GM18502 (cell line): ENCODE results near the gene KIAA0232.
A peak's percentile ranks its signal among the peaks of the same experiment; 100 is the strongest.

Source experiments
- ATAC-seq: cut with Tn5 transposase; IDR thresholded peaks from one replicate; pipeline ENCODE4 v1.9.1; 2021; ENCODE audit warnings: mild to moderate bottlenecking; ENCODE audit not compliant: unreplicated experiment, poor library complexity

The KIAA0232 gene, protein sequence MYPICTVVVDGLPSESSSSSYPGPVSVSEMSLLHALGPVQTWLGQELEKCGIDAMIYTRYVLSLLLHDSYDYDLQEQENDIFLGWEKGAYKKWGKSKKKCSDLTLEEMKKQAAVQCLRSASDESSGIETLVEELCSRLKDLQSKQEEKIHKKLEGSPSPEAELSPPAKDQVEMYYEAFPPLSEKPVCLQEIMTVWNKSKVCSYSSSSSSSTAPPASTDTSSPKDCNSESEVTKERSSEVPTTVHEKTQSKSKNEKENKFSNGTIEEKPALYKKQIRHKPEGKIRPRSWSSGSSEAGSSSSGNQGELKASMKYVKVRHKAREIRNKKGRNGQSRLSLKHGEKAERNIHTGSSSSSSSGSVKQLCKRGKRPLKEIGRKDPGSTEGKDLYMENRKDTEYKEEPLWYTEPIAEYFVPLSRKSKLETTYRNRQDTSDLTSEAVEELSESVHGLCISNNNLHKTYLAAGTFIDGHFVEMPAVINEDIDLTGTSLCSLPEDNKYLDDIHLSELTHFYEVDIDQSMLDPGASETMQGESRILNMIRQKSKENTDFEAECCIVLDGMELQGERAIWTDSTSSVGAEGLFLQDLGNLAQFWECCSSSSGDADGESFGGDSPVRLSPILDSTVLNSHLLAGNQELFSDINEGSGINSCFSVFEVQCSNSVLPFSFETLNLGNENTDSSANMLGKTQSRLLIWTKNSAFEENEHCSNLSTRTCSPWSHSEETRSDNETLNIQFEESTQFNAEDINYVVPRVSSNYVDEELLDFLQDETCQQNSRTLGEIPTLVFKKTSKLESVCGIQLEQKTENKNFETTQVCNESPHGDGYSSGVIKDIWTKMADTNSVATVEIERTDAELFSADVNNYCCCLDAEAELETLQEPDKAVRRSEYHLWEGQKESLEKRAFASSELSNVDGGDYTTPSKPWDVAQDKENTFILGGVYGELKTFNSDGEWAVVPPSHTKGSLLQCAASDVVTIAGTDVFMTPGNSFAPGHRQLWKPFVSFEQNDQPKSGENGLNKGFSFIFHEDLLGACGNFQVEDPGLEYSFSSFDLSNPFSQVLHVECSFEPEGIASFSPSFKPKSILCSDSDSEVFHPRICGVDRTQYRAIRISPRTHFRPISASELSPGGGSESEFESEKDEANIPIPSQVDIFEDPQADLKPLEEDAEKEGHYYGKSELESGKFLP (N-terminal part only)

DNA sequence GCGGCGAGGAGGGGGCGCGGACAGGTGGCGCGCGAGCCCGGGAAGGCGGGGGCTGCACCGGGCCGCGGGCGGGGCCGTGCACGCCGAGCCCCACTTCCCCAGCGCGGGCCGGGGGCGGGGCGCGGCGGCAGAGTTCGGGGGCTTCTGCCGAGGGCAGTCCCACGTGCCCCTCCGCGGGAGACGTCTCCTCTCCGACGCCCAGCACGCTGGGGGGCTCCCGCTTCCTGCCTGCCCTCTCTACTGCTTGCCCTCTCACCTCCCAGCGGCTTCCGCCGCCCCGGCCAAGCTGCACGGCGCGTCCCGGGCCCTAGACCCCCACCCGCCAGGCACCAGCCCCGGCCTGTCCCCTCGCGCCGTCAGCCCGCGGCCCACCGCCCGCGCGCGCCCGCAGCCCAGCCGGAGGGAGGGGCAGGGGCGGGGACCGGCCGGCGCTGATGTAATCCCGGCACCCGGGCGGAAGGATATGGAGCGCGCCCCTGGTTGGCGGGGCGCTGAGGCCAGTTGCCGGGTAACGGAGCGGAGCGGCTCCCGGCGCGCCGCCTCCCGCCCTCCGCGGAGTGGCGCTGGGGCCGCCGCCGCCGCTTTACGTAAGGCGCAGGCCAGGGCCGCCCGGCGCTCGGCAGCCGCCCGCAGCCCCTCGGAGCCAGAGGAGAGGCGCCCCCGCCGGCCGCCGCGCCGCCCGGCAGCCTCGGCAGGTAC is at the start of gene KIAA0232:
TSS of gene KIAA0232 (plus strand) at position 581 of the 699 bp plus-strand sequence. CDS start 41,727 bp downstream, outside the sequence.
- peak; percentile 68 for ATAC-seq

DNA sequence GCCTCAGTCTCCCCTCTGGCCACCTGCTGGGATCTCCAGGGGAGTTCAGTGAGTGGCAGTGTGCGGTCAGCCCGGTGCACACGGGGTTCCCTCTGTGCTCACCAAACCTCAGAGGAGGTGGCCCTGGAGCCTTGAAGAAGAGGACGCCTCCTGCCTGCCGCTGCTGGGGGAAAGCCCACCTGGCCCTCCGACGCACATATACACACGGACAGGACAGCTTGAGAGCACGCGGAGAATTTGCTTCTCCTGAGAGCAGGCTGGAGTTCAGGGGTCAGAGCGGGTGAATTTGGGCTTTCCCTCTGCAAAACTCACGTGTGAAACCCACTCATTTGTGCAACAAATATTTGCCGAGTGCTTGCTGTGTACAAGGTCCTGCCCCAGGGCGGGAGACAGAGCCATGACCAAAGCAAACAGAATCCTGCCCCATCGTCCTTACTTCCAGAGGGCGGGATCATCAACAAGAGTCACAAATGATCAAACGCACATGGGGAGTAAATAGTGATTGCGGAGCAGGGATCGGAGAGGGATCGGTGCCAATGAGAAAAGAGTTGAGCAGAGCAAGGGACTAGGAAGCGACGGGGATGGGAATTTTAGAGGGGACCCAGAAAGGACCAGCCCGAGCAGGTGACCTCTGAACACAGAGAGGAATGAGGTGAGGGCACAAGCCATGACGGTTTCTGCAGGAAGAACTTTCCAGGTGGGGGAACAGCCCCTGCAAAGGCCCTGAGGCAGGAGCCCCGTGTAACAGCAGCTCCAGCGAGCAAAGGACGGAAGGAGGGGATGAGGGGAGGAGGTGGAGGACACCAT is 49.0 kb upstream of the KIAA0232 start:
- ATAC-seq: no peak

DNA sequence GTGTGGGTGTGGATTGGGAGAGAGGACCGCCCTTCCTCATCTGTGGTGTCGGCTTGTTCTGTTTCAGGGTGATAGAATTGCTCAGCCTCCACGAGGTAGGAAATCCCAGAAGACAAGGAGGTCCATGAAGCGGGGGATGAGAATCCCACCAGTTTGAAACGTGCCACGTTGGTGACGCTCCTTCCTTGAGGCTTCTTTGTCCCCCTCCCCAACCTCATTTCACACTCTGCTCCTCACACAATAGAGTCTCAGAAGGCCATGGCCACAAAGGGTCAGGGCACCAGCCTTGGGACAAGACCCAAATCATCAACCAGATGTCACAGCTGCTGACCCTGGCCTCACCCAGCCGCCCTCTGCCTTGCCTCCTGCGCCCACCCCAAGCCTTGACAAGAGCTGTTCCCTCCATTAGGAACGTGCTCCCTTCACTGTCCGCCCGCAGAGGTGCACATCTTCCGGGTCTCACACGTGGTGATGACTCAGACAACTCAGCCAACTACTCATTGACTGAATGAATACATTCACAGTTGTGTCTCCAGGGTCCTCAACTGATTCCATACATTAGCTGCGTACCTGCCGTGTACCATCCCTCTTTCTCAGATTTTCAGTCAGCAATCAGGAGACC is 48.3 kb upstream of the KIAA0232 start:
- no peak for ATAC-seq

DNA sequence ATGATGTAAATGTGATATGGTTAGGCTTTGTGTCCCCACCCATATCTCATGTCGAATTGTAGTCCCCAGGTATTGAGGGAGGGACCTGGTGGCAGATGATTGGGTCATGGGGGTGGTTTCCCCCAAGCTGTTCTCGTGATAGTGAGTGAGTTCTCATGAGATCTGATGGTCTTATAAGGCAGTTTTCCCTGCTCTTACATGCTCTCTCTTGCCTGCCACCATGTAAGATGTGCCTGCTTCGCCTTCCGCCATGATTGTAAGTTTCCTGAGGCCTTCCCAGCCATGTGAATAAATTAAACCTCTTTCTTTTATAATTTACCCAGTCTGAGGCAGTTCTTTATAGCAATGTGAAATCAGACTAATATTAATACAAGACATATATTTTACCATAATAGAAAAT is 42.6 kb upstream of the KIAA0232 start:
- no peak for ATAC-seq

DNA sequence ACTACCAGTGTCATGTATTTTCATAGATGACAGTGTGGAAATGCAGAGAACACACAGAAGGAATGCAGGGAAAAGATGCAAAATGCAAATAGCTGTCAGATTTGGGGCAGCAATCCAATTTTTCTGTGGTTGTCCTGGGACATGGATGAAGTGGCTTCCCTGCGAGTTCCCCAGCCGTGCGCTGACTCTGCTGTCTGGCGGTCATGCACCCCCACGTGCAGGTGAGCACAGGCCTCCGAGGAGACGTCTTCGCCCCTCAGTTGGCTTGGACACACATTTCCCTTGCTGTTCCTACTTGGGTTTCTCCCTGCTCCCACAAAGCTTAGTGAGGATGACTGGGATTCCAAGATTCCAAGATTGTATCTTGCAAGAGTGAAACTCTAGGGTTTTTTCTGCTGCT is 42.2 kb upstream of the KIAA0232 start:
- no peak for ATAC-seq

DNA sequence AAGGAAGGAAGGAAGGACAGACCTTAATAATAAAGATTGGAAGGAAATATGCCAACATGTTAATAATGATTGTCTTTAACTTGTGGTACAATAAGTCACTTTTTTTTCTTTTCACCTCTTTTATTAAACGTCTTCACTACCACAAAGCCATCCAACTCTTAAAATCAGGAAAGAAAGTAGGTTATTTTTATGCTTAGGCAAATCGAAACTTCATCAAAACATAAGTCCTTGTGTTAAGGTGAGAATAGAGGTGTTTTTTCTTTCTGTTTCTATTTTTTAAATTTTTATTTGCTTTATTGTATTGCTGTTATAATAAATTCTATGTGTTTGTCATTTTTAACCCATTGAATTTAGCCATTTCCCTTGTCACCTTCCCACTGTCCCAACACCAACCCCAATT is 40.0 kb upstream of the KIAA0232 start:
- ATAC-seq: no peak

DNA sequence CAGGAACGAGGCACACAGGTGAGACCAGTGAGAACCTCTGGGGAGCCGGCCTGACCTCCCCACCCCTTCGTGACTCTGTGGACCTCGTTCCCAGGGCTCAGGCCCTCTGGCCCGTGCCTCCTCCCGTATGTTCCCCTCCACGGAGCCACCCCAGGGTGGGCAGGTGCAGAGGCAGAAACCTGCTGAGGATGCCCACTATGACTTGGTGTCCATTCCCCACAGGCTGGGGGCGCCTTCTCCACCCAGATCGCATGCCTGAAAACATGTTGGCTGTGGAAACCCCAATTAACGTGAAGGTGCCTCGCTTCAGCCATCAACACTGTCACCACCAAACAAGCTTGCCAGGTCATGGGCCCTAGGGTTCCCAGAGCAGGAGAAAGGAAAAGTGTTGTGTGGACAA is 39.5 kb upstream of the KIAA0232 start:
- no peak for ATAC-seq

DNA sequence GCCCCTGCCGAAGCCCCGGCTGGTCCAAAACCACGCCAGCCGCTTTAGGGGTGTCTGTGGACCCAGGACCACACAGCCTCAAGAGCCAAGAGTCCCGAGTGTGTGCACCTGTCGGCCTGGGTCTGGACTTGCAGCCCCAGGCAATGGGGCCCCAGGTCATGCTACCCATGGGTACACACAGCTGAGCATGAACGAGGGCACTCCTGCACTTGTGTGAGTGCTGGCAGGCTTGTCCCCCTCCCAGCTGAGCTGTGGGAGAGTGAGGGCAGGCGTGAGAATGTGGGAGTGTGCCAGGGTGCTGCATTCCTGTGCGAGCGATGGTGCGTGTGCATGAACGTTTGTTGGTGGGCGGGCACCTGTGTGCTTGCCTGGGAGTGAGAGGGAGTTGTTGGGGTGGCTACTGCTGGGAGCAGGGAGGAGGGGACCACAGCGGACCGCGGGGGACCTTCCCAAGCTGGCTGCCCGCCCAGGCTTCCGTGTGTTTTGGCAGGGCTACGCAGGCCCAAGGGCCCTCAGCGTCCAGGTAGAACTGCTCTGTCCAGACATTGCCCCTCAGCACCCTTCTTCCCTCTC is 35.7 kb upstream of the KIAA0232 start:
- no peak for ATAC-seq

DNA sequence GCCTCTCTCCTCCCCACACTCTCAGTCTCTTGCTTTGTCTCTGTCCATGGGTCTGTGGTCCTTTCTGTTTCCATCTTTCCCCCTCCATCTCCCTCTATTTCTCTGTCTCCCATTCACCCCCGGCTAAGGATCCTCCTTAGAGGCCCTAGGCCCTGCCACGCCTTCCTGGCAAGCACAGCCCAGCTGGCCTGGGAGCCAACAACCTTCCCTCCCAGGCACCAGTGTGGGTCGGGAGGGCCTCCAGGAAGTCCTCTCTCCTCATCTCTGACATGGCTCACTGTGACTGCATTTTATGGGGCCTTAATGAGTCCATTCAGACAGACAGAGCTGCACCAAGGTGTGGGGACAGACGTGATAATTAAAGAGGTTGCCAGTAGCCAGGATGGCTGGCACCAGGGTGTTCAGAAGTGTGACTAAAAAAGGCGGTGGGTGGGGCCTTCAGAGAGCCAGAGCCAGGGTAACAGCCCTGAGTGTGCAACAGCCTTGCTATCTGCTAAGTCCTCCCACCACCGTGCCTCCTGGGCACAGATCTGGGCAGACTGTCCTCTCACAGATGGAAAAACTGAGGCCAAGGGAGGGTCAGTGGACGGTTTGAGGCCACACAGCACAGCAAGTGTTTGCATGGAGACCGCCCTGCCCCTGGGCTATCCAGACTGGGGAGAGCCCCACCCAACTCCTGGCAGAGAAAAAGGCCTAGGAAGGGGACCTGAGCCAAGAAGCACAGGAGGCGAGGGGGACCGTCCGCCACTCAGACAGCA is 35.1 kb upstream of the KIAA0232 start:
- ATAC-seq: no peak

DNA sequence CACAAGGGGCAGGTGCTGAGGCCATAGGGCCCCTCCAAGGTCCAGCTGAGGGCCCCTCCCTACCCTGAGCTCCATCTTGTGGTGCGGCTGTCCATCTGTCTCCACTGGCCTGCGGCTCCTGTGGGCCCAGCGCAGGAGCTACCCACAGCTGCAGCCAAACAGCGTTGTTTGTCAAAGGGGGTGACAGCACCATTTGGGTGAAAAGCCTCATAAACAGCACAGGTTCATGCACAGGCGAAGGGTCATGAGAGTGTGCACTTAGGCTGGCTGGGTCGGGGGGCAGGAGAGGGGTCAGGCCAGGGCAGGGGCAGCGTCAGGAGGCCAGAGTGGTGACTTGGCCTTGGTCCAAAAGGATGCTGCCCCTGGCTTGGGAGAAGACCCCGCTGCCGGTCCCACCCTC is 34.2 kb upstream of the KIAA0232 start:
- no peak for ATAC-seq

DNA sequence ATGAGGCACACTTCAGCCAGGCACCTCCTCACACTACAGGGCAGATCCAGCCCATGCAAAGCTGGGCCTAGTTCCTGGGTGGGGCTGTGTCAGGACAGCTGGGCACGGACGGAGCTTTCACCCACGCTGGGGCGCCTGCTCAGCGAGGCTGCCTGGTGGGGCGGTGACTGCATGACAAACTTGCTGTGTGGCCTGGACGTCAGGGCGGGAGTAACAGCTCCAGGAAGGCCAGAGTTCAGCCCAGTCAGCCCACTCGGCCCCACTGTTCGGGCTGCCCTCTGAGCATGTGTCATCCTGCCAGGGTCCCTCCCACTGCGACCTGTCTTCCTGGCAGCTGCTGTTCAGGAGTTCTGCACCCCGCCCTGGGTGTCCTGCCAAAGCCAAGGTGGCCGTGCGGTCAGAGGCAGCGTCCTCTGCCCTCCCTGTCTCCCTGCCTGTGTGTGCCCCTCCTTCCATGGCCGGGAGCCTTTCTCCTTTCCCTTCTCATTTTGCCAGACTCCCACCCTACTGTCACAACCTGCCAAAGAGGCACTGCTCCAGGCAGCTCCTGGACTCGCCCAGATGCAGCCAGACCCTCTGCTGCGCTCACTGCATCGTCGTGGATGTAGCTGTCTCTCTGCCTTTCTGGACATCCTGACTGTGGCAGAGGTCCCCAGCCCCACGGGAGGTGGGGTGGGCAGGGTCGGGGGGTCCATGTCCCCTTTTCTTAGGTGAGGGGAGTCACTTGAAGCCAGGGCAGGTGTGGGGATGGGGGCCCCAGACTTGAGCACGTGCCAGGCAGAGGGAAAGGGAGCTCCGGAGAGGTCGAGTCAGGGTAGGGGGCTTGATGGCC is 33.0 kb upstream of the KIAA0232 start:
- no peak for ATAC-seq

DNA sequence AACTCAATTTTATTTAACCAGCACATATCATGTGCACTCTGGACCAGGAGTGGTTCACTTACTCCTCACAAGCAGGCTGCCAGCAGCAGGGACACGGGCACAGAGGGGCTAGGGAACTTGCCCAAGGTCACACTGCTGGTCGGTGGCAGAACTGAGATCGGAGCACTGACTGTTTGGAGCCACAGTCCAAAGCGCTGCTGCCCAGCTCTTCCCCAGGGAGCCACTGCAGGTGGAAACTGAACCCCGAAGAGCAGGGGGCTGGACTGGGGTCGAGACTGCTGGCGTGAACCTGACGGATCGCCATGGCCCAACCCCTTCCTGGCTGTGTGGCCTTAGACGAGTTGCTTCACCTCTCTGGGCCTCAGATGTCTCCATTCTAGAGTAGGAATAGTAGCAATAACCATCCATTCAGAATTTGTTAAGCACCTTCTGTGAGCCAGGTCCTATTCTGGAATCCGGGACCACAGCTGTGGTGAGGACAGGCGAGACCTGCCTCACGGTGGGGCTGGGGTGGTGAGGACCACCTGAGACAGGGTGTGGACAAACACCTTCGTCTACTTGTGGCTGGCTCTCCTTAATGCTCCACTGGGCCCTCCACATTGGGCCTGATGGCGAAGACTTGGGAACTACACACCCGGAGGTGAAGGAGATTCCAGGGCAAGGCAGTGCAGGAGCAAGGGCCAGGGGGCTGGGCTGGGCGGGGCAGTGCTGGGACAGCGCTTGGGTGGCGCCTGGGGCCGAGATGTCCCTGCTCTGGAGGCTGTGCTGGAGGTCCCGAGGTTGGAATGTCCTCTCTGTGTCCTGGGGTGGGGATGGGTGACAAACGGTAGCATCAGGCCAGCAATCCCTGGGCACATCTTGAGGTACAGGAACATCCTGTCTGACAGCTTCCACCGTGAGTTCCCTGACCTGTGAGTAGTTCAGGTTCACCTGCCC is 32.0 kb upstream of the KIAA0232 start:
- ATAC-seq: no peak

DNA sequence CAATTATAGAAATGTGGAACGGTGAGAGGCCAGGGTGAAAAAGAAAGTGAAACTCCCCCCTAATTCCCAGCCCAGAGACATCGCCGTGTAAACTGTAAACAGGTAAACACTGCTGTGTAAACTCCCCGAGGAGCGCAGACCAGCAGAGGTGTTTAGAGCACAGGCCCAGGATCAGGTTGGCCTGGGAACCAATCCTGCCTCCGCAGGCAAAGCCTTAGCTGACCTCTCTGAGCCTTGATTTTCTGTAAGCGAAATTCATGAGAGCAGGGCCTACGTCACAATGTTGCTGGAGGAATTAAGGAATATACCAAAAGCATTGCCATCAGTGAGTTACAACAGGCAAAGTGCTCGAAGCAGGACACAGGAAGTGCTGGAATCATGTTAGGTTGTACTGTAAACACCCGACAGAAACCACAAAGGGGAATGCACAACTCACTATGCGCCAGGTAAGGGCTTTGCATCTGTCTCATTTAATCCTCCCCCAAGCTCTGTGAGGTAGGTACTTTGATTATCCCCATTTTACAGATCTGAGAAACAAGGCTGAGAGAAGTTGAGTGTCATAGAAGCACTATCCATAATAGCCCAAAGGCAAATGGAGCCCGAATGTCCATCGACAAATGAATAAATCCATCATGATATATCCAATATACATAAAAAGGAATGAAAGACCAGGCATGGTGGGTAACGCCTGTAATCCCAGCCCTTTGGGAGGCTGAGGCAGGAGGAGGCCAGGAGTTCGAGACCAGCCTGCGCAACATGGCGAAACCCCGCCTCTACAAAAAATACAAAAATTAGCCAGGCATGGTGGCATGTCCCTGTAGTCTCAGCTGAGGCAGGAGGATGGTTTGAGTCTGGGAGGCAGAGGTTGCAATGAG is 30.7 kb upstream of the KIAA0232 start:
- no peak for ATAC-seq

DNA sequence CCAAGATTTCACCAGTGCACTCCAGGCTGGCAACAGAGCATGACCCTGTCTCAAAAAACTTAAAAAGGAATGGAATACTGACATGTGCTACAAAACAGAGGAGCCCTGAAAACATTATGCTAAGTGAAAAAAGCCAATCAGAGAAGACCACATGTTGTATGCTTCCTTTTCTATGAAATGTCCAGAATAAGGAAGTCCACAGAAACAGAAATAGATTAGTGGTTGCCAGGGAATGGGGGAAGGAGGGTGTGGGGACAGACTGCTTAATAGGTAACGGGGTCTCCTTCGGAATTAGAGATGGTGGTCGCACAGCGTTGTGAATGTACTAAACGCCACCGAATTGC is 30.1 kb upstream of the KIAA0232 start:
- no peak for ATAC-seq

DNA sequence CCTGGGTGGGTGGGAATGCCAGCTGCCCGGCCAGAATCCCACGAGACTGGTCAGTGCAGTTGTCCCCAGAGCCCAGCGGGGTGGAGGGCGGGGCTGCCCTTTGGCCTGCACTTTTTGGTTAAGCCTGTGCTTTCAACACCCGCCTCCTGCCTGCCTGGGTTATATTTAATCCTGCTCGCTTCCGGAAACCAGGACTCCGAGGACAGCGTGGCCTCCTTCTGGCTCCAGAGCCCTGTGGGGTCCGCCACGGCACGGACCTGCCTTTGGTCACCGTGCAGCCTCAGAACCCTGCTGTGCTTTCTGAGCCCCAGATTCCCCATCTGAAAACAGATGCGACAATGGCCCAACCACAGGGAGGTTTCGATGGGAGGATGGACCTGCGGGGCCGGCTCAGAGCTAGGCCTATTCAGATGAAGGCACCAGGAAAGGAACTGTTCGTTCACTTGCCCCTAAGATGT is 29.4 kb upstream of the KIAA0232 start:
- no peak for ATAC-seq
